ENCODE results near the gene DHX58.

The DHX58 gene

GRCh38 chr17:42111265-42111636, 1.3 kb downstream of the DHX58 start:
- peaks cover 6% of the 10 kb centered on the region; the same call in 1 of the 2 replicates for H3K79me2 ChIP-seq (ENCODE audit: low read length)
- no peak overlapping the region for H3K4me3 ChIP-seq (ENCODE audit: low read length)
- no peaks in the 10 kb centered on the region for H3K9me3 ChIP-seq (replicated peaks; ENCODE audit: insufficient read depth, low read length)
- peaks cover 41% of the 10 kb centered on the region for H3K4me1 ChIP-seq (ENCODE audit: low read length)
- H4K20me1 ChIP-seq (ENCODE audit: insufficient read depth, low read length), result no peaks in the 10 kb centered on the region
- H2AFZ ChIP-seq (ENCODE audit: low read length), result no peak overlapping the region
- no peak overlapping the region for H3K9ac ChIP-seq (ENCODE audit: low read length)
- no peaks in the 10 kb centered on the region for H3K36me3 ChIP-seq (replicated peaks; ENCODE audit: insufficient read depth, low read length)
- H3K4me2 ChIP-seq (ENCODE audit: low read depth, low read length), result no peak overlapping the region
- H3K9me2 ChIP-seq (replicated peaks; ENCODE audit: insufficient read depth, low read length), result no peaks in the 10 kb centered on the region
- peaks cover 31% of the 10 kb centered on the region for H3F3A ChIP-seq (ENCODE audit: insufficient read depth, low read length)
- TF ChIP-seq EZH2 (optimal IDR thresholded peaks at IDR 0.05; ENCODE audit: low read depth, low read length), result no peak
- no peak for TF ChIP-seq CTCF (IDR thresholded peaks at IDR 0.05; ENCODE audit: low read length)
- TF ChIP-seq EZH2phosphoT487 (IDR thresholded peaks at IDR 0.05; ENCODE audit: low read length), result no peak
- H3K27me3 ChIP-seq (replicated peaks; ENCODE audit: insufficient read depth, low read length), result no peaks in the 10 kb centered on the region
- DNase-seq, result no peak
- H3K27ac ChIP-seq (ENCODE audit: low read length), result no peak overlapping the region

- DNase-seq, result no peak
- Histone ChIP-seq H3K4me1 (ENCODE audit: low read length) (peaks cover 36% of the 10 kb centered on the region), H3K4me2 (ENCODE audit: low read depth, low read length) (no peak overlapping the region), H3K4me3 (ENCODE audit: low read length) (no peak overlapping the region), H3K9ac (ENCODE audit: low read length) (no peak overlapping the region), H4K20me1 (ENCODE audit: insufficient read depth, low read length) (no peaks in the 10 kb centered on the region), H3F3A (ENCODE audit: insufficient read depth, low read length) (peaks cover 25% of the 10 kb centered on the region), H3K36me3 (replicated peaks; ENCODE audit: insufficient read depth, low read length) (no peaks in the 10 kb centered on the region), H2AFZ (ENCODE audit: low read length) (no peak overlapping the region), H3K27ac (ENCODE audit: low read length) (no peak overlapping the region), H3K79me2 (ENCODE audit: low read length) (peaks cover 6% of the 10 kb centered on the region; the same call in 1 of the 2 replicates), H3K9me2 (replicated peaks; ENCODE audit: insufficient read depth, low read length) (no peaks in the 10 kb centered on the region), H3K9me3 (replicated peaks; ENCODE audit: insufficient read depth, low read length) (no peaks in the 10 kb centered on the region), H3K27me3 (replicated peaks; ENCODE audit: insufficient read depth, low read length) (no peaks in the 10 kb centered on the region)
- TF ChIP-seq EZH2 (optimal IDR thresholded peaks at IDR 0.05; ENCODE audit: low read depth, low read length), result no peak
- no peak for TF ChIP-seq EZH2phosphoT487 (IDR thresholded peaks at IDR 0.05; ENCODE audit: low read length)
- no peak for TF ChIP-seq CTCF (IDR thresholded peaks at IDR 0.05; ENCODE audit: low read length)
Measured at GRCh38 chr17:42110301-42111264, 1.9 kb downstream of the DHX58 start.

- Histone ChIP-seq H3K4me3 (ENCODE audit: low read length) (no peak overlapping the region), H3K9ac (ENCODE audit: low read length) (no peak overlapping the region), H3K4me1 (ENCODE audit: low read length) (peaks cover 29% of the 10 kb centered on the region), H3K9me3 (replicated peaks; ENCODE audit: insufficient read depth, low read length) (no peaks in the 10 kb centered on the region), H3K4me2 (ENCODE audit: low read depth, low read length) (no peak overlapping the region), H3K79me2 (ENCODE audit: low read length) (no peaks in the 10 kb centered on the region), H4K20me1 (ENCODE audit: insufficient read depth, low read length) (no peaks in the 10 kb centered on the region), H2AFZ (ENCODE audit: low read length) (no peak overlapping the region), H3K27ac (ENCODE audit: low read length) (no peak overlapping the region), H3K36me3 (replicated peaks; ENCODE audit: insufficient read depth, low read length) (no peaks in the 10 kb centered on the region), H3F3A (ENCODE audit: insufficient read depth, low read length) (peaks cover 21% of the 10 kb centered on the region), H3K27me3 (replicated peaks; ENCODE audit: insufficient read depth, low read length) (no peaks in the 10 kb centered on the region), H3K9me2 (replicated peaks; ENCODE audit: insufficient read depth, low read length) (no peaks in the 10 kb centered on the region)
- no peak for DNase-seq
- no peak for TF ChIP-seq EZH2 (optimal IDR thresholded peaks at IDR 0.05; ENCODE audit: low read depth, low read length)
- no peak for TF ChIP-seq EZH2phosphoT487 (IDR thresholded peaks at IDR 0.05; ENCODE audit: low read length)
- no peak for TF ChIP-seq CTCF (IDR thresholded peaks at IDR 0.05; ENCODE audit: low read length)
Measured at GRCh38 chr17:42109086-42109485, 3.4 kb downstream of the DHX58 start.
